Esophagus muscularis mucosa (tissue), 3 donors: Measurements from ENCODE around the gene ULK2.

ENCODE experiments used
- CTCF ChIP-seq, 3 experiments: fragments of 200-600 bp in 2 of 3; fragments of 450-650 bp in 1 of 3; sonication (generic) in 2 of 3; IDR thresholded peaks; one replicate each; pipeline ENCODE4 v1.5.1; 2017 to 2019; ENCODE audit warnings: antibody characterized with exemption in 3 of 3, mild to moderate bottlenecking in 2 of 3, moderate library complexity in 1 of 3
- POLR2A ChIP-seq: fragments of 450-650 bp; IDR thresholded peaks from one replicate; pipeline ENCODE4 v1.6.1; 2017; ENCODE audit warnings: antibody characterized with exemption, moderate library complexity, mild to moderate bottlenecking, low read depth
- POLR2AphosphoS5 ChIP-seq, 2 donors: sonication (generic); formaldehyde crosslinking; IDR thresholded peaks; one replicate each; pipeline ENCODE4 v1.6.1; 2017; ENCODE audit warnings: antibody characterized with exemption in 2 of 2

GRCh38 chr17:19756546-19756945 is 111.2 kb downstream of the ULK2 start:
- TF ChIP-seq CTCF (IDR thresholded peaks at IDR 0.05) (no peak), POLR2A (no peak), POLR2AphosphoS5 (IDR thresholded peaks at IDR 0.05) (no peak)
